ENCODE measurements around the gene AP5Z1. TPM values are rescaled to one million over a fixed set of nuclear protein-coding genes. Genes with fewer than 3 reads are reported as not detected.

AP5Z1 gene
- total RNA-seq, 6 experiments from 2014 or later, result 39.8 to 50.4 (median 42.1) TPM

DNA sequence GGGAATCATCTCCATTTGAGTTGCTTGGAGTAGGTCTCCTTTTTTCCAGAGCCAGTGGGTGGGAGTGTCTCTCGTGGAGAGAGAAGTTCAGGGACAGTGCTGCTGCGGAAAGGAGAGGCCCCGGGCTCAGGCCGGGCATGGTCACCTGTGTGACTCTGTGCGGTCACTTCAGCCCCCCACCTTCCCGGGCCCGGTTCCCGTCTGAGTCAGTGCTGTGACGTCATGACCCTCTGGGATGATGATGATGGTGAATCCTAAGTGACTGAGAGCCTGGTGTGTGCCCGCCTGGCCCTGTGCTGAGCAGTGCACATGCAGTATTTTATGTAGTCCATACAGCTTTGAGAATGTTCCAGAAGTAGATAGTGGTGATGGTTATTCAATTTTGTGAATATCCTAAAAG is 32.6 kb upstream of the AP5Z1 start:
- no peak for DNase-seq
- Mint-ChIP-seq H3K27ac (peak overlapping the region; percentile 99), H3K4me3 (no peak overlapping the region), H3K4me1 (ENCODE audit: low read depth) (peaks cover 47% of the 10 kb centered on the region), H3K9me3 (no peaks in the 10 kb centered on the region; the same call in 1 of the 2 replicates), H3K36me3 (ENCODE audit: low read depth) (peaks cover 27% of the 10 kb centered on the region), H3K27me3 (ENCODE audit: insufficient read depth) (no peaks in the 10 kb centered on the region; the same call in 1 of the 2 replicates)
- TF ChIP-seq, protein P1, sequence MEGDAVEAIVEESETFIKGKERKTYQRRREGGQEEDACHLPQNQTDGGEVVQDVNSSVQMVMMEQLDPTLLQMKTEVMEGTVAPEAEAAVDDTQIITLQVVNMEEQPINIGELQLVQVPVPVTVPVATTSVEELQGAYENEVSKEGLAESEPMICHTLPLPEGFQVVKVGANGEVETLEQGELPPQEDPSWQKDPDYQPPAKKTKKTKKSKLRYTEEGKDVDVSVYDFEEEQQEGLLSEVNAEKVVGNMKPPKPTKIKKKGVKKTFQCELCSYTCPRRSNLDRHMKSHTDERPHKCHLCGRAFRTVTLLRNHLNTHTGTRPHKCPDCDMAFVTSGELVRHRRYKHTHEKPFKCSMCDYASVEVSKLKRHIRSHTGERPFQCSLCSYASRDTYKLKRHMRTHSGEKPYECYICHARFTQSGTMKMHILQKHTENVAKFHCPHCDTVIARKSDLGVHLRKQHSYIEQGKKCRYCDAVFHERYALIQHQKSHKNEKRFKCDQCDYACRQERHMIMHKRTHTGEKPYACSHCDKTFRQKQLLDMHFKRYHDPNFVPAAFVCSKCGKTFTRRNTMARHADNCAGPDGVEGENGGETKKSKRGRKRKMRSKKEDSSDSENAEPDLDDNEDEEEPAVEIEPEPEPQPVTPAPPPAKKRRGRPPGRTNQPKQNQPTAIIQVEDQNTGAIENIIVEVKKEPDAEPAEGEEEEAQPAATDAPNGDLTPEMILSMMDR (IDR thresholded peaks at IDR 0.05), result no peak

DNA sequence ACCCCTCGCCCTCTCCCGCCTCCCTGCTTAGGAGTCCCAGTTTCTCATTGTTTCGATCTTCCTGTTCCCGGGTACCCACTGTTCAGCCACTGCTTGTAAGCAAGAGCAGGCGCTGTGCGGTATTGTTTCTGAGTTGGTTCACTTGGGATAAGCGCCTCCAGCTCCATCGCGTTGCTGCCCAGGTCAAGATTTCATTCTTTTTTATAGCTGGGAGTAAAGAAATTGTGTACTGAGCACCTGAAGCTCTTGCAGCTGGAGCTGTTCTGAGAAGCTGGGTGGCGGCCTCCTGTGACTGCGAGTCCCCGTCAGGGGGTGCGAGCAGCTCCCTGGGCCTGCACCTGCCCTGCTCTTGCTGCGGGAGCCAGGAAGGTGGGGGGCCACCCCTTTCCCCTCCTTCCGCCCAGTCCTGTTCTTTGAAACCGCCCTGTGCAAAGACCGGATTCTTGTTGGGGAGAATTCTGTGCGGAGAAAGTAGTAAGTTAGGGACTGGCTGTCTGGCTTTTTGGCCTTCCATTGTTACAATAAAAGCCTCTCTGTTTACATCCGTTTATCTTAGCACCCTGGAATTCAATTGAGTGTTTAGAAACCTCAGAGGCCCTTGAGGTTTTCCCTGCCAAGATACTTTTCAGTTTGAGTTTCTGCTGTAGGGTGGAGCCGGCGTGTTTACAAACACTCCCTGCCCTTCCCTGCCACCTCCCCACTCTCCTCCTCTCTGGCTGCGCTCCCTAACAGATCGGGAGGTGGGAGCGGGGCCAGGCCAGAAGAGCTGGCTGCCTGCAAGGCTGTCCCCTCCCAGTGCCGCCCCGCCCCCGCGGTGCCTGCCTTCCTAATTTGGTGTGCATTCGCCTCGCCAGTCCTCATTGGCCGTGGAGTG is 30.8 kb upstream of the AP5Z1 start:
- Mint-ChIP-seq H3K36me3 (ENCODE audit: low read depth) (peaks cover 40% of the 10 kb centered on the region), H3K4me3 (peak overlapping the region; percentile 87), H3K9me3 (no peaks in the 10 kb centered on the region; the same call in 1 of the 2 replicates), H3K27ac (peak overlapping the region; percentile 99), H3K27me3 (ENCODE audit: insufficient read depth) (no peaks in the 10 kb centered on the region; the same call in none of the 2 replicates), H3K4me1 (ENCODE audit: low read depth) (peaks cover 38% of the 10 kb centered on the region)
- TF ChIP-seq, protein P1 (IDR thresholded peaks at IDR 0.05), result 0 out of 2 replicates have a peak, but pooled peaks have one; percentile 10
- DNase-seq, result peak; percentile 100

DNA sequence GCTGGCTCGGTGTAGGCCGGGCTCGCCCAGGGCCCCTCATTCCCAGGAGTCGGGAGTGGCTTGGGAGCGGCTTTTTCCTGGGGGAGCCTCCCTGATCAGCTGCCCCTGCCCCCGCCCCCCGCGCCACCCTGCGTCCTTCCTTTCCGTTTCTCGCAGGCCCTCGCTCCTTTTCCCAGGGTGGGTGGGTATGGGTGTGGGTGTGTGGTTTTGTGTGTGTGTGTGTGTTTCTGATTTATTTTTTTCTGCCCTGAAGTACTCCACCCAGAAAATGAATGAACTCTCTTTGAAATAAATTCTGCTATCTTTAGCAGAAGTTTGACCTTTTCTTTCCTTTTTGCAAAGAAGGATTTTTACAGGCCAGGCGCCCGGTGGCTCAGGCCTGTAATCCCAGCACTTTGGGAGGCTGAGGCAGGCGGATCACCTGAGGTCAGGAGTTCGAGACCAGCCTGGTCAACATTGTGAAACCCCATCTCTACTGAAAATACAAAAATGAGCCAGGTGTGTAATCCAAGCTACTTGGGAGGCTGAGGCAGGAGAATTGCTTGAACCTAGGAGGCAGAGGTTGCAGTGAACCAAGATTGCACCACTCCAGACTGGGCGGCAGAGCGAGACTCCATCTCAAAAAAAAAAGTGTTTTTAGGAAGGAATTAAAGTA is 30.0 kb upstream of the AP5Z1 start:
- H3K27ac Mint-ChIP-seq, result peak overlapping the region; percentile 99
- no peaks in the 10 kb centered on the region; the same call in 1 of the 2 replicates for H3K9me3 Mint-ChIP-seq
- DNase-seq, result no peak
- peaks cover 37% of the 10 kb centered on the region for H3K4me1 Mint-ChIP-seq (ENCODE audit: low read depth)
- H3K27me3 Mint-ChIP-seq (ENCODE audit: insufficient read depth), result no peaks in the 10 kb centered on the region; the same call in 1 of the 2 replicates
- H3K4me3 Mint-ChIP-seq, result peak overlapping the region; percentile 87
- TF ChIP-seq, protein P1 (IDR thresholded peaks at IDR 0.05), result no peak
- peaks cover 40% of the 10 kb centered on the region for H3K36me3 Mint-ChIP-seq (ENCODE audit: low read depth)

DNA sequence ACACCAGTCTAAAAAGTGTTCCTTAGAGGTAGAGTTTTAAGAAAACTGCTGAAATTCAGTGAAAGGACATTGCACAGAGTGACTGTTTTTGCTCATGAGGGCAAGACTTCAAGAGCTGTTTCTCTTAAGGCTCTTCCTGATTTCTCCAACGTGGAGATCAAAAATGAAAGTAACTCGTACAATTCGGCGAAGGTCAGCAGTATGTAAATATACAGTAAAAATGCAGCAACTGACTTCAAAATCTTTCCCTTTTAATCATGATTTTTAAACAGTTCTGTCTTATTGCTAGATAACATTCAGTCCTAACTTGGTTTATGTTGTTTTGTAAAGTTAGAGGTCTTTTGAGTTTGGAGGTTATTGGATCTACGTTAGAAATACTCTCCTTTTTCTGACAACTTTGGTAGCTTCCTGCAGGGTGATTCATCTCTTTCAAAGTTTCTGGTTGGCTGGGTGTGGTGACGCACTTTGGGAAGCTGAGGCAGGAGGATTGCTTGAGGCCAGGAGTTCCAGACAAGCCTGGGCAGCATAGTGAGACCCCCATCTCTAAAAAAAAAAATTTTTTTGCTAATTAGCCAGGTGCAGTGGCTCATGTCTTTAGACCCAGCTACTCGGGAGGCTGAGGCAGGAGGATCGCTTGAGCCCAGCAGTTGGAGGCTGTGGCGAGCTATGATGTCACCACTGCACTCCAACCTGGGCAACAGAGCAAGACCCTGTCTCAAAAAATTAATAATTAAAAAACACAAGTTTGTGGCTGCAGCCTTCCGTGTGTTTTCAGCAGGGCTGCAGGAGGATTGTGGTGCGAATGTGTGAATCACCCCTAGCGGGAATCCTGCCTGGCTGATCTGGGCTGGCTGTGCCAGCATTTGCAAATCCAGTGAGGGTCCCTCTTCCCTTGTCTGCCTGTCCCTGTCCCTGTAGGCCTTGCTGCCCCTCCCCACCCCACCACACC is 29.2 kb upstream of the AP5Z1 start:
- Mint-ChIP-seq H3K36me3 (ENCODE audit: low read depth) (peaks cover 34% of the 10 kb centered on the region), H3K27ac (peak overlapping the region; percentile 99), H3K9me3 (no peaks in the 10 kb centered on the region; the same call in 1 of the 2 replicates), H3K27me3 (ENCODE audit: insufficient read depth) (no peaks in the 10 kb centered on the region; the same call in 1 of the 2 replicates), H3K4me1 (ENCODE audit: low read depth) (peaks cover 37% of the 10 kb centered on the region), H3K4me3 (peak overlapping the region; percentile 87)
- TF ChIP-seq, protein P1 (IDR thresholded peaks at IDR 0.05), result no peak
- DNase-seq, result peak; percentile 63

DNA sequence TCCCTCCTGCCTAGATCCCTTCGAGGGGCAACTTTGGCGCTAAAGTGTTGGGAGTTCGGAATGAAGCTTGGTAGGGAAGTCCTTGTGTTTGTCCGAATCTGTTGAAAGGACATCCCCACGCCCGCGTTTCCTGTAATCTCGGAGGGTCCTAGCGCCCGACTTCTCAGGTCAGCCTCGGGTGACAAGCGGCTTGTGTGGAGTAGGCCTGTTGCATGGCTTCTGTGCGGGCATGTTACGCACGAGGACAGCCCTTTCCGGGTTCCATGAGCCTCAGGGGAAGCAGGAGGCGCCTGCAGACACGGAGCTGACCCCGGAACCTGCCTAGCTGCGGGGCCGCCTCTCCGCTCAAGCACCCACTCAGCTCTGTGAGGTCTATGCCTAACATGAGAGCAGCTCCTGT is 28.4 kb upstream of the AP5Z1 start:
- H3K9me3 Mint-ChIP-seq, result no peaks in the 10 kb centered on the region; the same call in 1 of the 2 replicates
- H3K27ac Mint-ChIP-seq, result peak overlapping the region; percentile 69
- no peaks in the 10 kb centered on the region; the same call in 1 of the 2 replicates for H3K27me3 Mint-ChIP-seq (ENCODE audit: insufficient read depth)
- H3K4me1 Mint-ChIP-seq (ENCODE audit: low read depth), result peaks cover 32% of the 10 kb centered on the region
- peaks cover 29% of the 10 kb centered on the region for H3K36me3 Mint-ChIP-seq (ENCODE audit: low read depth)
- TF ChIP-seq, protein P1 (IDR thresholded peaks at IDR 0.05), result no peak
- DNase-seq, result no peak
- H3K4me3 Mint-ChIP-seq, result no peak overlapping the region
